OCI-LY1 (cell line): ENCODE data around the gene USP47.
A peak's percentile ranks its signal among the peaks of the same experiment; 100 is the strongest.

Experiments used
- H2AFZ ChIP-seq: fragments of 200-600 bp; sonication (generic), shearing (Covaris generic); 2 replicates; pipeline ENCODE4 v1.6.0; 2014; ENCODE audit warnings: antibody characterized with exemption, mild to moderate bottlenecking, low read length
- H3F3A ChIP-seq: fragments of 200-600 bp; sonication (generic), shearing (Covaris generic); 2 replicates; pipeline ENCODE4 v1.6.0; 2014; ENCODE audit warnings: mild to moderate bottlenecking, antibody characterized with exemption, low read length, moderate library complexity; ENCODE audit not compliant: insufficient read depth
- H3K27ac ChIP-seq: fragments of 200-600 bp; sonication (generic); 2 replicates; pipeline ENCODE4 v1.5.1; 2014; ENCODE audit warnings: low read length, mixed run types, mild to moderate bottlenecking, low read depth; ENCODE audit not compliant: poor library complexity, severe bottlenecking
- H3K27me3 ChIP-seq: fragments of 200-600 bp; sonication (generic); 2 replicates; pipeline ENCODE4 v1.6.0; 2014; ENCODE audit warnings: antibody characterized with exemption, mild to moderate bottlenecking, low read length, moderate library complexity; ENCODE audit not compliant: insufficient read depth
- H3K36me3 ChIP-seq: fragments of 200-600 bp; sonication (generic); 2 replicates; pipeline ENCODE4 v1.6.1; 2014; ENCODE audit warnings: mild to moderate bottlenecking, antibody characterized with exemption, low read length, moderate library complexity, mixed read lengths; ENCODE audit not compliant: insufficient read depth
- H3K4me1 ChIP-seq: fragments of 200-600 bp; sonication (generic); 2 replicates; pipeline ENCODE4 v1.5.1; 2014; ENCODE audit warnings: mild to moderate bottlenecking, low read length, moderate library complexity; ENCODE audit not compliant: insufficient read depth, severe bottlenecking
- H3K4me2 ChIP-seq: fragments of 200-600 bp; sonication (generic), shearing (Covaris generic); 2 replicates; pipeline ENCODE4 v1.6.1; 2014; ENCODE audit warnings: low read length
- H3K4me3 ChIP-seq: fragments of 200-600 bp; sonication (generic); 2 replicates; pipeline ENCODE4 v1.5.1; 2014; ENCODE audit warnings: low read length, low read depth, mild to moderate bottlenecking, mixed read lengths; ENCODE audit not compliant: poor library complexity, severe bottlenecking
- H3K79me2 ChIP-seq: fragments of 200-600 bp; shearing (Covaris generic); 2 replicates; pipeline ENCODE4 v1.6.1; 2016; ENCODE audit warnings: mixed run types, low read length, mixed read lengths; ENCODE audit not compliant: insufficient read depth
- H3K9ac ChIP-seq: fragments of 200-600 bp; sonication (generic), shearing (Covaris generic); 2 replicates; pipeline ENCODE4 v1.6.1; 2014; ENCODE audit warnings: mild to moderate bottlenecking, low read length, mixed read lengths
- H3K9me2 ChIP-seq: fragments of 200-600 bp; sonication (generic), shearing (Covaris generic); 2 replicates; pipeline ENCODE4 v1.6.1; 2014; ENCODE audit warnings: low read depth, mild to moderate bottlenecking, low read length, mixed read lengths
- H3K9me3 ChIP-seq: fragments of 200-600 bp; shearing (Covaris generic); 2 replicates; pipeline ENCODE4 v1.6.1; 2014; ENCODE audit warnings: low read length, mixed read lengths
- H4K20me1 ChIP-seq: fragments of 200-600 bp; sonication (generic), shearing (Covaris generic); 2 replicates; pipeline ENCODE4 v1.6.0; 2016; ENCODE audit warnings: mild to moderate bottlenecking, low read length; ENCODE audit not compliant: insufficient read depth
- CTCF ChIP-seq: fragments of 200-600 bp; sonication (generic), shearing (Covaris generic); IDR thresholded peaks from 2 replicates; pipeline ENCODE4 v1.5.1; 2017; ENCODE audit warnings: mild to moderate bottlenecking, antibody characterized with exemption, low read length, moderate library complexity, mixed read lengths
- EZH2 ChIP-seq: fragments of 200-600 bp; sonication (generic), shearing (Covaris generic); IDR thresholded peaks from 2 replicates; pipeline ENCODE4 v1.8.0; 2017; ENCODE audit warnings: borderline replicate concordance, mixed run types, mild to moderate bottlenecking, antibody characterized with exemption, low read length, moderate library complexity, mixed read lengths

Gene USP47

GRCh38 chr11:11867720-11868119 is 25.9 kb downstream of the USP47 start:
- H3K9me3 ChIP-seq, result no peaks in the 10 kb centered on the region; the same call in 1 of the 2 replicates
- H3K27me3 ChIP-seq, result no peaks in the 10 kb centered on the region
- no peaks in the 10 kb centered on the region for H4K20me1 ChIP-seq

GRCh38 chr11:11871991-11872401 is 30.2 kb downstream of the USP47 start:
- no peaks in the 10 kb centered on the region; the same call in 1 of the 2 replicates for H3K9me3 ChIP-seq
- no peaks in the 10 kb centered on the region for H4K20me1 ChIP-seq
- H3K27ac ChIP-seq, result no peak overlapping the region
- H3K9me2 ChIP-seq, result no peaks in the 10 kb centered on the region
- H3K79me2 ChIP-seq, result peaks cover 82% of the 10 kb centered on the region
- no peaks in the 10 kb centered on the region for H3K27me3 ChIP-seq
- H2AFZ ChIP-seq, result no peak overlapping the region
- no peaks in the 10 kb centered on the region for H3F3A ChIP-seq
- H3K9ac ChIP-seq, result no peak overlapping the region
- no peak overlapping the region for H3K4me3 ChIP-seq
- TF ChIP-seq EZH2, result no peak
- TF ChIP-seq CTCF, result no peak
- H3K36me3 ChIP-seq, result peaks cover 3% of the 10 kb centered on the region; the same call in 1 of the 2 replicates
- peak overlapping the region; percentile 33; the same call in 1 of the 2 replicates for H3K4me2 ChIP-seq
- H3K4me1 ChIP-seq, result peaks cover 10% of the 10 kb centered on the region

More at GRCh38 chr11:11867720-11868119, 25.9 kb downstream of the USP47 start:
- Histone ChIP-seq H3K27ac (no peak overlapping the region), H3K4me3 (no peak overlapping the region), H3K4me1 (peaks cover 17% of the 10 kb centered on the region), H3K36me3 (peaks cover 4% of the 10 kb centered on the region; the same call in 1 of the 2 replicates), H3K4me2 (no peak overlapping the region), H3K9ac (no peak overlapping the region), H3K79me2 (peaks cover 95% of the 10 kb centered on the region), H2AFZ (no peak overlapping the region), H3K9me2 (no peaks in the 10 kb centered on the region), H3F3A (no peaks in the 10 kb centered on the region)
- no peak for TF ChIP-seq CTCF
- TF ChIP-seq EZH2, result no peak

GRCh38 chr11:11876458-11876857 is 34.7 kb downstream of the USP47 start:
- Histone ChIP-seq H3K27me3 (no peaks in the 10 kb centered on the region), H3K4me1 (peaks cover 9% of the 10 kb centered on the region), H3K36me3 (peaks cover 2% of the 10 kb centered on the region; the same call in 1 of the 2 replicates), H3K9ac (no peak overlapping the region), H2AFZ (no peak overlapping the region), H3K27ac (no peak overlapping the region), H3K4me3 (no peak overlapping the region), H3K79me2 (peaks cover 64% of the 10 kb centered on the region), H3K9me3 (no peaks in the 10 kb centered on the region), H3F3A (no peaks in the 10 kb centered on the region), H3K9me2 (no peaks in the 10 kb centered on the region), H3K4me2 (no peak overlapping the region), H4K20me1 (no peaks in the 10 kb centered on the region)
- TF ChIP-seq EZH2 (no peak), CTCF (peak; percentile 40; the same call in 1 of the 2 replicates)
